ENCODE results near the gene SMYD3. TPM values are rescaled to one million over a fixed set of nuclear protein-coding genes. Genes with fewer than 3 reads are reported as not detected.

The SMYD3 gene
- total and polyA plus RNA-seq, 9 donors: 10.8 to 24.0 (median 13.7) TPM

- no peak for DNase-seq
- H3K4me3 ChIP-seq: no peak overlapping the region
- no peaks in the 10 kb centered on the region for H3K4me1 ChIP-seq (ENCODE audit: insufficient read depth)
- no peaks in the 10 kb centered on the region for H3K27me3 ChIP-seq
- H3K27ac ChIP-seq: no peak overlapping the region
- no peak for TF ChIP-seq EP300 (IDR thresholded peaks at IDR 0.05)
- no peak for TF ChIP-seq POLR2A (IDR thresholded peaks at IDR 0.05)
- no peak for TF ChIP-seq CTCF (IDR thresholded peaks at IDR 0.05)
- H3K36me3 ChIP-seq: no peaks in the 10 kb centered on the region
- intact Hi-C loops (cut with DNase I): no loop called here
- WGBS, 3 donors: 93 to 98% (median 97%) methylated on average over 3 of the region's 3 CpGs
- H3K9me3 ChIP-seq: no peaks in the 10 kb centered on the region
Measured at GRCh38 chr1:246425895-246426294, 81.2 kb downstream of the SMYD3 start.

- Histone ChIP-seq H3K4me3 (no peak overlapping the region), H3K9me3 (no peaks in the 10 kb centered on the region), H3K36me3 (no peaks in the 10 kb centered on the region), H3K27me3 (no peaks in the 10 kb centered on the region), H3K27ac (no peak overlapping the region), H3K4me1 (ENCODE audit: insufficient read depth) (no peaks in the 10 kb centered on the region)
- WGBS, 3 donors: 97 to 99% (median 97%) methylated on average over 7 of the region's 7 CpGs
- no peak for TF ChIP-seq CTCF (IDR thresholded peaks at IDR 0.05)
- no peak for TF ChIP-seq POLR2A (IDR thresholded peaks at IDR 0.05)
- TF ChIP-seq EP300 (IDR thresholded peaks at IDR 0.05): no peak
- intact Hi-C loops (cut with DNase I): no loop called here
- no peak for DNase-seq
Measured at GRCh38 chr1:246425139-246425794, 81.8 kb downstream of the SMYD3 start.

- H3K4me3 ChIP-seq: no peak overlapping the region
- WGBS, 3 donors: 80 to 90% (median 89%) methylated on average over 3 of the region's 3 CpGs
- TF ChIP-seq CTCF (IDR thresholded peaks at IDR 0.05): no peak
- TF ChIP-seq POLR2A (IDR thresholded peaks at IDR 0.05): no peak
- no peak for TF ChIP-seq EP300 (IDR thresholded peaks at IDR 0.05)
Measured at GRCh38 chr1:246420300-246420699, 86.8 kb downstream of the SMYD3 start.

GRCh38 chr1:246418565-246419312, 88.3 kb downstream of the SMYD3 start:
- peaks cover 0 to 4% of the 10 kb centered on the region in 2 donors for H3K9me3 ChIP-seq
- 95 to 96% (median 96%) methylated on average over 19 of the region's 19 CpGs for WGBS, 3 donors
- TF ChIP-seq EP300 (IDR thresholded peaks at IDR 0.05) (no peak), POLR2A (IDR thresholded peaks at IDR 0.05) (no peak), CTCF (IDR thresholded peaks at IDR 0.05) (no peak)
- intact Hi-C loops (cut with DNase I): no loop called here
- H3K36me3 ChIP-seq: no peaks in the 10 kb centered on the region
- no peak overlapping the region for H3K27ac ChIP-seq
- no peaks in the 10 kb centered on the region for H3K27me3 ChIP-seq
- H3K4me1 ChIP-seq (ENCODE audit: insufficient read depth): no peaks in the 10 kb centered on the region
- no peak overlapping the region for H3K4me3 ChIP-seq
- DNase-seq: no peak

More at GRCh38 chr1:246420300-246420699, 86.8 kb downstream of the SMYD3 start:
- Histone ChIP-seq H3K27me3 (no peaks in the 10 kb centered on the region), H3K36me3 (no peaks in the 10 kb centered on the region), H3K4me1 (ENCODE audit: insufficient read depth) (no peaks in the 10 kb centered on the region), H3K9me3 (peaks cover 0 to 4% of the 10 kb centered on the region in 2 donors), H3K27ac (no peak overlapping the region)
- no peak for DNase-seq
- intact Hi-C loops (cut with DNase I): loop anchor here in 1 of 4 donors (5.0 kb wide), 1 partner anchor 128 kb away; no protein-coding TSS in a partner anchor
